Measurements from ENCODE around the gene PPP2R5E.

- TF ChIP-seq POLR2AphosphoS5 (IDR thresholded peaks at IDR 0.05; ENCODE audit: low read depth, low read length) (no peak), CTCF (IDR thresholded peaks at IDR 0.05) (no peak), SIN3A (IDR thresholded peaks at IDR 0.05; ENCODE audit: borderline replicate concordance, insufficient read depth, low read depth, low read length) (no peak)
Measured at GRCh38 chr14:63357841-63358240, 185.3 kb downstream of the PPP2R5E start.
